Measurements from ENCODE around the gene SDK1. TPM values are rescaled to one million over a fixed set of nuclear protein-coding genes. Genes with fewer than 3 reads are reported as not detected.

SDK1 gene
- total RNA-seq, 1 donor = 0.36 TPM

DNA sequence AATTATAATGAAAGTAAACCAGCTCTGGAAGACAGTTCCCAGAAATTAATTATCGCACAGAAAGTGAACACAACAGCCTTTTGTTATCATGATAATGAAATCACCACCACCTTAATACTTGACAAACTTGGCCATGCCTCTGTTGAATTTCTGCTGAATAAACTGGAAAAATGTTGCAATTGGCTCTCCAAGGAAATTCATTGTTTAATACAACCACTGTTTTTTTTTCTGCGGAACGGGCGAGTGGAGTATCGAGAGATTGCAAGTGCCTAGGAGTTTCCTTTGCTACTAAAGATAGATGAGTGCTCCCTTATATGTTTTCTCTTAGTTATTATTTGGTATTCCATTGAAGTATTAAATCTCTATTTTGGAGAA lies 657.0 kb downstream of the SDK1 start:
- Histone ChIP-seq H3K4me1 (ENCODE audit: insufficient read depth, low read length) (no peaks in the 10 kb centered on the region), H3K9me3 (ENCODE audit: low read depth, low read length) (peaks cover 4% of the 10 kb centered on the region), H3K79me2 (ENCODE audit: insufficient read depth, low read length) (no peaks in the 10 kb centered on the region), H2AFZ (ENCODE audit: low read length) (no peak overlapping the region), H3K4me2 (ENCODE audit: insufficient read depth, low read length) (no peak overlapping the region), H3K27ac (ENCODE audit: low read depth, low read length) (no peak overlapping the region), H3K4me3 (ENCODE audit: insufficient read depth, low read length) (no peak overlapping the region), H4K20me1 (ENCODE audit: insufficient read depth, low read length) (no peaks in the 10 kb centered on the region), H3K36me3 (ENCODE audit: insufficient read depth, low read length) (no peaks in the 10 kb centered on the region), H3K27me3 (ENCODE audit: insufficient read depth, low read length) (no peaks in the 10 kb centered on the region)
- no peak for DNase-seq (ENCODE audit: insufficient read length, low spot score, missing footprints)
- TF ChIP-seq, protein P1, sequence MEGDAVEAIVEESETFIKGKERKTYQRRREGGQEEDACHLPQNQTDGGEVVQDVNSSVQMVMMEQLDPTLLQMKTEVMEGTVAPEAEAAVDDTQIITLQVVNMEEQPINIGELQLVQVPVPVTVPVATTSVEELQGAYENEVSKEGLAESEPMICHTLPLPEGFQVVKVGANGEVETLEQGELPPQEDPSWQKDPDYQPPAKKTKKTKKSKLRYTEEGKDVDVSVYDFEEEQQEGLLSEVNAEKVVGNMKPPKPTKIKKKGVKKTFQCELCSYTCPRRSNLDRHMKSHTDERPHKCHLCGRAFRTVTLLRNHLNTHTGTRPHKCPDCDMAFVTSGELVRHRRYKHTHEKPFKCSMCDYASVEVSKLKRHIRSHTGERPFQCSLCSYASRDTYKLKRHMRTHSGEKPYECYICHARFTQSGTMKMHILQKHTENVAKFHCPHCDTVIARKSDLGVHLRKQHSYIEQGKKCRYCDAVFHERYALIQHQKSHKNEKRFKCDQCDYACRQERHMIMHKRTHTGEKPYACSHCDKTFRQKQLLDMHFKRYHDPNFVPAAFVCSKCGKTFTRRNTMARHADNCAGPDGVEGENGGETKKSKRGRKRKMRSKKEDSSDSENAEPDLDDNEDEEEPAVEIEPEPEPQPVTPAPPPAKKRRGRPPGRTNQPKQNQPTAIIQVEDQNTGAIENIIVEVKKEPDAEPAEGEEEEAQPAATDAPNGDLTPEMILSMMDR (IDR thresholded peaks at IDR 0.05; ENCODE audit: extremely low read depth, low read depth, low read length) = no peak

DNA sequence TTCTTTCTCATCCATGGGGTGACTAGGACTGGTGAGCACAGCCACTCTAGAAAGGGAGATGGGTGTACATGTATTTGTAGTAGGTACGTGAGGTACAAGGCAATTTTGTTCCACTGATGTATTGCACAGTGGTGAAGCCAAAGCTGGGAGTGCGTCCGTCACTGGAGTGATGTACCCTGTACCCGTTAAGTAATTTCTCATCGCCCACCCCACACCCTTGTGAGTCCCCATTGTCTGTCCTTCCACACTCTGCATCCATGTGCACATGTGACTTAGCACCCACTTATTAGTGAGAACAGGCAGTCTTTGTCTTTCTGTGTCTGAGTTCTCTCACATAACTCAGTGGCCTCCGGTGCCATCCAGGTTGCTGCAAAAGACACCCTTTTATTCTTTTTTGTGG lies 658.3 kb downstream of the SDK1 start:
- Histone ChIP-seq H3K27me3 (ENCODE audit: insufficient read depth, low read length) (no peaks in the 10 kb centered on the region), H3K36me3 (ENCODE audit: insufficient read depth, low read length) (no peaks in the 10 kb centered on the region), H3K79me2 (ENCODE audit: insufficient read depth, low read length) (no peaks in the 10 kb centered on the region), H3K4me1 (ENCODE audit: insufficient read depth, low read length) (no peaks in the 10 kb centered on the region), H3K4me3 (ENCODE audit: insufficient read depth, low read length) (no peak overlapping the region), H3K9me3 (ENCODE audit: low read depth, low read length) (peaks cover 4% of the 10 kb centered on the region), H3K4me2 (ENCODE audit: insufficient read depth, low read length) (no peak overlapping the region), H2AFZ (ENCODE audit: low read length) (no peak overlapping the region), H4K20me1 (ENCODE audit: insufficient read depth, low read length) (no peaks in the 10 kb centered on the region), H3K27ac (ENCODE audit: low read depth, low read length) (no peak overlapping the region)
- TF ChIP-seq, protein P1 (IDR thresholded peaks at IDR 0.05; ENCODE audit: extremely low read depth, low read depth, low read length) = no peak
- no peak for DNase-seq (ENCODE audit: insufficient read length, low spot score, missing footprints)

DNA sequence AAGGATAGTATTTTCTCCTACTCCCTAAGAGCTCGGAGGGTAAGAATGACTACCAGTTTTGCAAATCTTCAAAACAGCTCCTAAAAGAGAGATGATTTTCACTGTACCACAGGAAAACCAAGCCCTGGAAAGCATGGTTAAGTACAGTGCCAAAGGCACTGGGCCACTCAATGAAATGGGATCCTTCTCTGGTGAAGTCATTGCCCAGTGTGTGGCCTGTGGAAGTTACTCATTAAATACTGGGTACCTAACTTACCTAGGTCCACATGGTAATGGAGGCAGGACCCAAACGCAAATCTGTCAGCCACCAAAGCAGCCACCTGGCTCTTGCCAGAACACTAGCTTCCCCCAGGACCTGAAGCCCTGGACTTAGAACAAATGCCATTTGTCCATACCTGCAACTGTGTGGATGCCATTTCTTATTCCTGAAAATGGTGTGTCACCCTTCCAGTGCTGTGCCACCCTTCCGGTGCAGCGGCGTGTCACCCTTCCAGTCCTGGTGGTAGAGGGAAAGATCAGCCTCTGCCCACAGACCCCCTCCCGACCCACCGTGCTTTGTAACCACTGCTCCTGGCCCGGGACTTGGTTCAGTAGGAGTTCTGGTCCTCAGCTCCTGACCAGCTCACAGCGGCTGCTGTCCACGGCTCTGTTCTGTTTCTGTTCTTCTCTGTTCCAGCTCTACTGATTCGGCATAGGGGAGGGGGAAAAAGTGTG lies 659.2 kb downstream of the SDK1 start:
- H3K4me2 ChIP-seq (ENCODE audit: insufficient read depth, low read length) = no peak overlapping the region
- H3K36me3 ChIP-seq (ENCODE audit: insufficient read depth, low read length) = no peaks in the 10 kb centered on the region
- H3K9me3 ChIP-seq (ENCODE audit: low read depth, low read length) = peaks cover 4% of the 10 kb centered on the region
- no peaks in the 10 kb centered on the region for H3K79me2 ChIP-seq (ENCODE audit: insufficient read depth, low read length)
- no peaks in the 10 kb centered on the region for H3K27me3 ChIP-seq (ENCODE audit: insufficient read depth, low read length)
- no peak overlapping the region for H3K27ac ChIP-seq (ENCODE audit: low read depth, low read length)
- H4K20me1 ChIP-seq (ENCODE audit: insufficient read depth, low read length) = no peaks in the 10 kb centered on the region
- no peak overlapping the region for H2AFZ ChIP-seq (ENCODE audit: low read length)
- H3K4me1 ChIP-seq (ENCODE audit: insufficient read depth, low read length) = no peaks in the 10 kb centered on the region
- TF ChIP-seq, protein P1 (IDR thresholded peaks at IDR 0.05; ENCODE audit: extremely low read depth, low read depth, low read length) = no peak
- no peak overlapping the region for H3K4me3 ChIP-seq (ENCODE audit: insufficient read depth, low read length)
- DNase-seq (ENCODE audit: insufficient read length, low spot score, missing footprints) = no peak

DNA sequence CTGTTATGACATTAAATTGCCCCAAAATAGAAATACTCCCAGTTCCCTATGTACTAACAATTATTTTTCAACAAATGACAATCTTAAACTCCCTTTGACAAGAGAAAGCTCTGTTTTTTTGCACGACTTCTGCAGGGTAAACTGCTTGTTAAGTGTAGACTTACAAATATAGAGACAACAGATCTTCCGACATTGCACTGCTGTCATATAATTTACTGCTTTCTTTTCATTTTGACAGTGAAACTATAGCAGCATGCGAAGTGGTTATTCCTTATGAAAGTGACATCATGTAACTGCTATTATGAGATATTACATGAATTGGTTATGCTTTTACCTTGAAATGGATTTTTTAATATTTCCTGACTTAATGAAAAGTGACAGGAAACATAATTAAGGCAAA lies 659.9 kb downstream of the SDK1 start:
- Histone ChIP-seq H3K27ac (ENCODE audit: low read depth, low read length) (no peak overlapping the region), H3K79me2 (ENCODE audit: insufficient read depth, low read length) (no peaks in the 10 kb centered on the region), H3K27me3 (ENCODE audit: insufficient read depth, low read length) (no peaks in the 10 kb centered on the region), H3K4me2 (ENCODE audit: insufficient read depth, low read length) (no peak overlapping the region), H2AFZ (ENCODE audit: low read length) (no peak overlapping the region), H4K20me1 (ENCODE audit: insufficient read depth, low read length) (no peaks in the 10 kb centered on the region), H3K36me3 (ENCODE audit: insufficient read depth, low read length) (no peaks in the 10 kb centered on the region), H3K9me3 (ENCODE audit: low read depth, low read length) (peaks cover 4% of the 10 kb centered on the region), H3K4me1 (ENCODE audit: insufficient read depth, low read length) (no peaks in the 10 kb centered on the region), H3K4me3 (ENCODE audit: insufficient read depth, low read length) (no peak overlapping the region)
- no peak for DNase-seq (ENCODE audit: insufficient read length, low spot score, missing footprints)
- TF ChIP-seq, protein P1 (IDR thresholded peaks at IDR 0.05; ENCODE audit: extremely low read depth, low read depth, low read length) = no peak

Data from osteoblast (primary cell).